Choroid plexus epithelial cell (primary cell): ENCODE results near the gene SLC16A5.

ENCODE experiments used
- DNase-seq: peaks from one replicate; pipeline ENCODE4 v3.0.0-alpha.2; 2010; ENCODE audit warnings: low read depth
- H3K4me3 ChIP-seq: 2 replicates; pipeline ENCODE4 v1.5.1; 2011; ENCODE audit warnings: low read depth, mild to moderate bottlenecking, control low read depth, low read length, moderate library complexity
- CTCF ChIP-seq: conservative IDR thresholded peaks from 2 replicates; pipeline ENCODE4 v1.5.1; 2011; ENCODE audit warnings: low read depth, mild to moderate bottlenecking, control low read depth, inconsistent platforms, low read length, moderate library complexity

SLC16A5 gene

GRCh38 chr17:75047398-75048098 lies 40.2 kb upstream of the SLC16A5 start:
- no peak for DNase-seq
- no peak for TF ChIP-seq CTCF

GRCh38 chr17:75048249-75048878 lies 39.4 kb upstream of the SLC16A5 start:
- H3K4me3 ChIP-seq, result peak overlapping the region; percentile 100
- DNase-seq, result no peak
- TF ChIP-seq CTCF, result no peak

More at GRCh38 chr17:75047398-75048098, 40.2 kb upstream of the SLC16A5 start:
- peak overlapping the region; percentile 100 for H3K4me3 ChIP-seq

GRCh38 chr17:75049057-75049456 lies 38.7 kb upstream of the SLC16A5 start:
- DNase-seq, result no peak
- no peak overlapping the region for H3K4me3 ChIP-seq
- TF ChIP-seq CTCF, result no peak

- H3K4me3 ChIP-seq, result no peak overlapping the region
- no peak for TF ChIP-seq CTCF
- DNase-seq, result no peak
Measured at GRCh38 chr17:75049706-75050105, 38.0 kb upstream of the SLC16A5 start.

- H3K4me3 ChIP-seq, result no peak overlapping the region
- DNase-seq, result no peak
- TF ChIP-seq CTCF, result no peak
Measured at GRCh38 chr17:75051941-75052340, 35.8 kb upstream of the SLC16A5 start.

- peak; percentile 67 for TF ChIP-seq CTCF
- peak; percentile 87 for DNase-seq
- no peak overlapping the region for H3K4me3 ChIP-seq
Measured at GRCh38 chr17:75059369-75060345, 28.1 kb upstream of the SLC16A5 start.
